Neural cell (in vitro differentiated cells): ENCODE measurements around the gene IL21R. TPM values are rescaled to one million over a fixed set of nuclear protein-coding genes. Genes with fewer than 3 reads are reported as not detected.

Experiments used
- H2AFZ ChIP-seq: fragments of 200-600, 300-800 bp; sonication (generic), shearing (Covaris generic); 2 replicates; pipeline ENCODE4 v1.6.0; 2014; ENCODE audit warnings: low read depth, mild to moderate bottlenecking, antibody characterized with exemption, low read length, moderate library complexity
- H3F3A ChIP-seq: fragments of 200-600 bp; shearing (Covaris generic); 2 replicates; pipeline ENCODE4 v1.6.1; 2016; ENCODE audit warnings: mild to moderate bottlenecking, moderate library complexity, mixed read lengths, antibody characterized with exemption, low read length; ENCODE audit not compliant: insufficient read depth, poor library complexity, severe bottlenecking
- H3K27ac ChIP-seq: fragments of 200-600, 300-800 bp; sonication (generic), shearing (Covaris generic); 2 replicates; pipeline ENCODE4 v1.5.1; 2014; ENCODE audit warnings: mild to moderate bottlenecking, low read length, moderate library complexity
- H3K27me3 ChIP-seq: fragments of 300-800, 200-600 bp; sonication (generic), shearing (Covaris generic); 2 replicates; pipeline ENCODE4 v1.6.0; 2014; ENCODE audit warnings: mild to moderate bottlenecking, low read depth, low read length, moderate library complexity; ENCODE audit not compliant: insufficient read depth
- H3K36me3 ChIP-seq: fragments of 300-800, 200-600 bp; sonication (generic), shearing (Covaris generic); 2 replicates; pipeline ENCODE4 v1.5.1; 2014; ENCODE audit warnings: mild to moderate bottlenecking, antibody characterized with exemption, low read length, moderate library complexity; ENCODE audit not compliant: insufficient read depth
- H3K4me2 ChIP-seq: fragments of 300-800, 200-600 bp; sonication (generic), shearing (Covaris generic); 2 replicates; pipeline ENCODE4 v1.6.0; 2014; ENCODE audit warnings: mild to moderate bottlenecking, low read length
- H3K4me3 ChIP-seq: fragments of 300-800, 200-600 bp; sonication (generic), shearing (Covaris generic); 2 replicates; pipeline ENCODE4 v1.5.1; 2014; ENCODE audit warnings: mild to moderate bottlenecking, low read length, moderate library complexity
- H3K79me2 ChIP-seq: fragments of 200-600 bp; shearing (Covaris generic); replicated peaks from 2 replicates; pipeline ENCODE4 v1.6.0; 2014; ENCODE audit warnings: mild to moderate bottlenecking, low read length, moderate library complexity; ENCODE audit not compliant: insufficient read depth
- H3K9ac ChIP-seq: fragments of 300-800, 200-600 bp; sonication (generic), shearing (Covaris generic); 2 replicates; pipeline ENCODE4 v1.6.1; 2016; ENCODE audit warnings: mild to moderate bottlenecking, low read length, mixed read lengths
- H3K9me2 ChIP-seq: fragments of 200-600 bp; shearing (Covaris generic); 2 replicates; pipeline ENCODE4 v1.6.1; 2016; ENCODE audit warnings: mild to moderate bottlenecking, low read length, mixed read lengths; ENCODE audit not compliant: insufficient read depth
- H3K9me3 ChIP-seq: fragments of 200-600, 300-800 bp; sonication (generic), shearing (Covaris generic); 2 replicates; pipeline ENCODE4 v1.6.1; 2016; ENCODE audit warnings: mild to moderate bottlenecking, mixed run types, low read length, moderate library complexity, mixed read lengths
- H4K20me1 ChIP-seq: fragments of 200-600 bp; shearing (Covaris generic); 2 replicates; pipeline ENCODE4 v1.6.1; 2016; ENCODE audit warnings: mild to moderate bottlenecking, mixed run types; ENCODE audit not compliant: insufficient read depth
- CTCF ChIP-seq: fragments of 450-650 bp; IDR thresholded peaks from 2 replicates; pipeline ENCODE4 v1.5.1; 2014; ENCODE audit warnings: antibody characterized with exemption, mild to moderate bottlenecking, moderate library complexity; ENCODE audit not compliant: poor library complexity, severe bottlenecking
- EP300 ChIP-seq: fragments of 450-650 bp; conservative IDR thresholded peaks from 2 replicates; pipeline ENCODE4 v1.6.1; 2014; ENCODE audit warnings: antibody characterized with exemption, mild to moderate bottlenecking, moderate library complexity; ENCODE audit not compliant: poor library complexity, severe bottlenecking
- EZH2 ChIP-seq: fragments of 200-600, 300-800 bp; shearing (Covaris generic), sonication (generic); IDR thresholded peaks from 2 replicates; pipeline ENCODE4 v1.6.1; 2014; ENCODE audit warnings: antibody characterized with exemption, low read length, borderline replicate concordance, mild to moderate bottlenecking; ENCODE audit not compliant: insufficient read depth, poor library complexity, severe bottlenecking
- MXI1 ChIP-seq: fragments of 450-650 bp; conservative IDR thresholded peaks from 2 replicates; pipeline ENCODE4 v1.6.1; 2014; ENCODE audit warnings: antibody characterized with exemption, mild to moderate bottlenecking; ENCODE audit not compliant: poor library complexity, severe bottlenecking
- POLR2AphosphoS5 ChIP-seq: IDR thresholded peaks from 2 replicates; pipeline ENCODE4 v1.6.1; 2012
- RAD21 ChIP-seq: fragments of 450-650 bp; conservative IDR thresholded peaks from 2 replicates; pipeline ENCODE4 v1.6.1; 2014; ENCODE audit warnings: antibody characterized with exemption, mild to moderate bottlenecking, moderate library complexity
- REST ChIP-seq: IDR thresholded peaks from 2 replicates; pipeline ENCODE4 v1.6.1; 2012; ENCODE audit warnings: borderline replicate concordance
- SMC3 ChIP-seq: fragments of 450-650 bp; conservative IDR thresholded peaks from 2 replicates; pipeline ENCODE4 v1.6.1; 2014; ENCODE audit warnings: antibody characterized with exemption, mild to moderate bottlenecking, moderate library complexity; ENCODE audit not compliant: poor library complexity
- TAF1 ChIP-seq: IDR thresholded peaks from 2 replicates; pipeline ENCODE4 v1.6.1; 2012; ENCODE audit warnings: low read depth
- polyA plus RNA-seq: library from polyadenylated mRNA; depleted of rRNA; stranded (reverse); fragments of >200 nt; gene quantifications from 2 replicates; pipeline ENCODE4 v1.2.3, GENCODE V29; 2014

IL21R gene
- polyA plus RNA-seq, 1 donor from 2014 or later: not detected

- H3K27ac ChIP-seq: no peak overlapping the region
- no peaks in the 10 kb centered on the region for H3K27me3 ChIP-seq
- peaks cover 8% of the 10 kb centered on the region for H3K9me3 ChIP-seq
- H3K79me2 ChIP-seq: no peaks in the 10 kb centered on the region
- H4K20me1 ChIP-seq: no peaks in the 10 kb centered on the region
- TF ChIP-seq SMC3 (no peak), EP300 (no peak), MXI1 (no peak), RAD21 (no peak), EZH2 (no peak), REST (no peak), CTCF (no peak), TAF1 (no peak), POLR2AphosphoS5 (no peak)
- no peaks in the 10 kb centered on the region for H3F3A ChIP-seq
- no peaks in the 10 kb centered on the region for H3K36me3 ChIP-seq
- no peak overlapping the region for H3K4me3 ChIP-seq
- H3K4me2 ChIP-seq: no peak overlapping the region
- no peaks in the 10 kb centered on the region for H3K9me2 ChIP-seq
- H3K9ac ChIP-seq: no peak overlapping the region
- H2AFZ ChIP-seq: no peak overlapping the region
Observed at GRCh38 chr16:27383556-27384243, 18.3 kb upstream of the IL21R start.

GRCh38 chr16:27384425-27384824 is 17.5 kb upstream of the IL21R start:
- TF ChIP-seq POLR2AphosphoS5: no peak
- no peak for TF ChIP-seq CTCF
- TF ChIP-seq SMC3: no peak
- no peak for TF ChIP-seq MXI1
- no peak for TF ChIP-seq REST
- no peak for TF ChIP-seq EP300
- TF ChIP-seq EZH2: no peak
- no peak for TF ChIP-seq RAD21
- TF ChIP-seq TAF1: no peak
- Histone ChIP-seq H3K9ac (no peak overlapping the region), H3K27me3 (no peaks in the 10 kb centered on the region), H3K9me3 (peaks cover 8% of the 10 kb centered on the region), H2AFZ (no peak overlapping the region), H3K4me2 (no peak overlapping the region), H4K20me1 (no peaks in the 10 kb centered on the region), H3F3A (no peaks in the 10 kb centered on the region), H3K9me2 (no peaks in the 10 kb centered on the region), H3K79me2 (no peaks in the 10 kb centered on the region), H3K4me3 (no peak overlapping the region), H3K36me3 (no peaks in the 10 kb centered on the region), H3K27ac (no peak overlapping the region)
